ENCODE data around the gene NUCB2.

Gene NUCB2

DNA sequence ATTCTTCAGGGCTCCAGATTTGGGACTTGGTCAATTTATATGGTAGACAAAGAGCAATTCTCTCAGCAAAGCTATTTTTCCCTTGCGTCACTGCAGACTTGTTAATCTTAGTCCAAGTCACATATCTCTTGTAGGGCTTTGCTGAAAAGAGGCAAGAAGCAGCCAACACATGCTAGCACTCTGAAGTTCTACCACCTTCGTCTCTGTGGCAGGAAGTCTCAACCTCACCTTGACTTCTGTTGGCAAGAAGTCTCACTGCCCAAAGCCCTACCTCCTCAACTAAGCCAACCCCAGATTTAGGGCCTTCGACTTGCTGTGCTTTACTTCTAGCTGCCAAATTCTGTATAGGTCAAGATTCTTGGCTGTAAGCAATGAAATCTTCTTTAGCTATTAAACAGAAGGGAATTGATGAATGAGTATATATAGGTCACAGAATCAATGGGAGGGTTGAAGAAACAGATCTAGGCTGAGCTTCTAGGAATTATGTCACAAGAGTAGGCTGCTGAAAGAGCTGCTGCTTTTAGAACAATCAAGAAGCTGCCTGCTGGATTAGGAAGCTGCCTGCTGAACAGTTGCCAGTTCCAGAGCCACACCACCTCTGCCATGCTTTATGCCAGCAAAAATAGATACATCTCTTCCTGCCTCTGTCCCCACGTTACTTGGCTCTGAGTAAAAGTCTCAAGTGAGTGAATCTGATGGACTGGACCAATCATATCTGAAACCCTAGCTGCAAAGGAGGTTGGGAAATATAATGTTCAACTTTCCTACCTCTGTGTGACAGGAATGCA lies 57.5 kb downstream of the NUCB2 start:
- no peak for DNase-seq (ENCODE audit: low read depth)

DNA sequence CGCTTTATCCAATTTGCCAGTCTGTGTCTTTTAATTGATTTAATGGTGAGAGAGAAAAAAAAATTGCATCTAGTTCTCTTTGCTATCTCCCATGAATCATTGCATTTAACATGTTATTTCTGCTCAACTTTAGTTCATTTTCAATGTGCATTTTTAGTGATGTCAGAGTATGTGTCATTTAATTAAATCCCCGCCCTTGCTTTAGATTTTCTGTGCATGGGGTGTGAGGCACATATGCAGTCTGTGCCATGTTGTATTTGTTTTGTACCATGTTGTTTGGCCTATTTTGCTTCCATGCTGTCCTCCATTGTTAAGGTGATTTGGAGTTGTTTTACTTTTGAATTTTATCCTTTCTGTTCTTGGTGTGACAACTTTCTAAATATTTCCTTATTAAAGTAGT lies 66.7 kb downstream of the NUCB2 start:
- DNase-seq (ENCODE audit: low read depth), result no peak

DNA sequence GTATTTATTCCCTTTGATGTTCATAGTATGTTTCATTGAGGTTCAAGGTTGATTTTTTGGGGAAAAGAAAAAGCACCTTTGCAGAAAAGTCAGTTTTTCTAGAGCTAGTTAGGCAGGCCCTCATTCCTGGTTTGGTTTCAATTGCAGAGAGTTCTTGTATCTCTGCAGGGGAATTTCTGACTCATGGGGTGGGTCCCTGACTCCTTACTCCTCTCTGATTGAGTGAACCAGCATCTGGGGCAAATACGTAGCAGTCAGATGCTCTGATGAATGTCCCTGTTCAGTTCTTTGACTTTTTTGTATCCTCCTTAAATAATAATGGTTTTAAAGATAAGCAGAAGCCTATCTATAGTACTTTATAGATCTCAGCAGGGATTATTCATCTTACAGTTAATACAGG lies 67.4 kb downstream of the NUCB2 start:
- DNase-seq (ENCODE audit: low read depth), result peak; percentile 61

DNA sequence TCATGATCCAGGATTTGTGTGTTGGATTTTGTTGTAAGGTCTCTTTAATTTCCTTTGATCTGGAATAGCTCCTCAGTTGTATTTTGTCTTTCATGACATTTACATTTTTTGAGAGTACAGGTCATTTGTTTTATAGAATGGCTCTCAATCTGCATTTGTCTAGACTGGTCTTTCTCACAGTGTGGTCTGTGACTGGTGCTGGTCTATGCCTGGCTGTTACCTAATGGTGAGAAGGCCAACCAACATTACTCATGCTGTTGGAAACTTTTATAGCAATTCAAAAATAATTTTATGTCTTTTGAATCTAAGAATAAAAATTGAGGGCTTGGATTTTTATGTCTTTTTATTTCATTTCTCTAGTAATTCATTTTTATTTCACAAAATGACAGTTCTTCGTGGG lies 71.1 kb downstream of the NUCB2 start:
- DNase-seq (ENCODE audit: low read depth), result no peak

DNA sequence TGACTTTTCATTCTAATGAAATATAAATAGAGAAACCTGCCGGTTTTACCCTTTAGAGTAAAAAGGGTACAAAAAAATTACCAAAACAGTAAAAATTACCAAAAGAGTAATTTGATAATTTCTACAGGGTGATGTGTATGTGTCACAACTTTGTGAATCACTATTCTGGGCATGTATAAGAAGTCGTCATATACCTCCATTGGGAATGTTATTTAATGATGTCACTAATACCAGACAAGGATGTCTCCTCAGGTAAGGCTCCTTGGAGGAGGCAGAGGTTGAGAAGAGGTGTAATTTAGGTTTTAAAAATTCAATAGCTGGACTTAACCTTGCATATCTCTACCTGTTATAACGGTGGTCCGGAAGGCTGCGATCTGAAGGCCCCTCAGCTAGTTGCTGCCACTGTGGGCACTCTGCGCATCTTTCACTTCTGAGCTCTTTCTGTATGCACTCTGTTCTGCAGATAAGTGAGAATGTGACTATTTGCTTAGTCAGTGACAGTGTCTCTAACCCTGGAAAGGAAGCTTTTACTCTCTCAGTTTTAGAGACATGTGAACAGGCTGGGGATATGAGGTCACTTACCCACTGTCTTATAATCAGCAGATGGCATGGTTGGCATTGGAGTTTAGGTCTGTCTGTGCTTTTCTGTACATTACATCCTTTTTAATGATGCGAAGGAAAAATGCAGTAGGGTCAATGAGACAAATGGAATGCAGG lies 74.1 kb downstream of the NUCB2 start:
- DNase-seq (ENCODE audit: low read depth), result no peak

DNA sequence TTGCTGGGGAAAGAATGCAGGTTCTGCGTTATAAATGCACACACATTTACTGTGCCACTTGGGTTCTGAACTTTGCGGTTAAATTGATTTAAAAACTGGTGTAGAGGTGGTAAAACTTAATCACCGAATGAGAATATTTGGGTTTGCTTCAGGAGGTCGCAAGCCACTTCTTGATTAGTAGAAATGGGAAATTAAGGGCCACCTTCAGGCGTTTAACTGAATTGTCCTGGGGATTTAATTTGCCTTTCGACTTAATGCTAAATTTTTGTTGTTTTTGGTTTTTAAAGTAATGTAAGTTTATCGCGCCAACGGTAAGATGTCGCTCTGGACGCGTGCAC lies 74.6 kb downstream of the NUCB2 start:
- DNase-seq (ENCODE audit: low read depth), result no peak

DNA sequence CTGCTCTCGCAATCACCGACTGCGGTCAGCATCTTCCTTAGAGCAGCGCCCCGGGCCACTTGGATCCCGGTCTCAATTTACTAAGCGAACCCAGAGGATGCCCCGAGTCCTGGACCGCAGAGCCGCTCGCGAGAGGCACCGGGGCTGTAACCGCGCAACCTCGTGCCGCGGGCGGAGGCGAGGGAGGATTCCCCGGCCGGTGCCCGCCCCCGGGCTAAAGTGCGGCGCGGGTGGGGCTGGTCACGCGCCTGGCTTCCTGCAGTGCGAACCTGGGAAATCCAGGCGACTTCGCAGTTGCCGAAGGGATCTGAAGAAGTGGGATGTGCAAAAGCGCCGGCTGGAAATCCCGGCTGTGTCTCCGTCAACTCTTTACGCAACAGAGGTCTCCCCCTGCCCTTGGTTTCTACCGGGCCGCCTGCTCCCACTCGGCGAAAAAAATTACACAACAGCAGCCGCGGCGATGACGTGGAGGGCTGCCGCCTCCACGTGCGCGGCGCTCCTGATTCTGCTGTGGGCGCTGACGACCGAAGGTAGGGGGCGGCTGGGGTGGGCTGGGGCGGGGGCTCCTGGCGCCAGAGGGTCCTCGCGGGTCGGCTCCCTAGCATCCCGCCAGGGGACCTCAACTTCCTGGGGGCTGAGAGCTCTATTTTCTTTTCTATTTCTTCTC lies 75.1 kb downstream of the NUCB2 start, which contains the start of gene NCR3LG1:
Gene NCR3LG1 (plus strand): TSS at position 291 of the 667 bp plus-strand sequence. CDS start 170 bp downstream, at position 461.
- DNase-seq (ENCODE audit: low read depth), result peak; percentile 22

DNA sequence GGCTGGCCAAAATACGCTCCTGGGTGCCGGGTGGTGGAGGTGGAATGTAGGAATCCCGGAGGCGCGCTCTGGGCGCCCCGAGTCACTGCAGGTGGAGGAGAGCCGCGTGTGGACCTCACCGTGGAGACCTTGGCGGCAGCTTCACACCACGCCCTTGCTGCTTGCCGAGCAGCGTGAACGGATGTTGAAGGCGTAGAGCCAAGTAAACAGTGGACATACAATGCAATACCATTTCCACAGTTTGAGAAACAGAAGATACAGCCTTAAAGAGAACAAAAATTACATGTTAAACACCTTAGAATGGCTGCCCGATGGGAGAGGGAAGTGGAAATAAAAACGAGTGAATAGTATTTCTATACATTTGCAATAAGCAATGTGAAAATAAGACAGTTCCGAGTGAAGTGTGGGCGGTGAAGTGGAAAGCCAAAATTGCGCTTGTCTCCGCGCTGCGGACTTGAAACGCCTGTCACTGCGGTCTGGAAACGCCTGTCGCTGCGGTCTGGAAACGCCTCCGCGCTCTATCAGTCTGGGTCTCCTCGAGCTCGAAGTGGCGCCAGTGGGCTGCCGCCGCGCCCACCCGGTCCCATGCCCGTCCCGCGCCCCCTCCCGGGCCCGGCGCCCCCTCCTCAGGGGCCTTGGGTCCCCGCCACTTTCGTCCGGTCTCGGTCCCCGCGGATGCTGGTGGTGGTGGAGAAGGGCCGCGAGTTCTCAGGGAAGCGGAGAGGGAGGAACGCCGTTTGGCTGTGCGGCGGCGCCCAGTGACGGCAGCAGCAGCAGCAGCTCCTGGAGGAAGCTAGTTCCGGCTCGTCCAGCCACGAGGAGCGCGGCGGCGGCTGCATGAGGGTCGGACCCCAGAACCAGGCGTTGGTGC lies 76.6 kb downstream of the NUCB2 start:
- peak; percentile 28 for DNase-seq (ENCODE audit: low read depth)

DNA sequence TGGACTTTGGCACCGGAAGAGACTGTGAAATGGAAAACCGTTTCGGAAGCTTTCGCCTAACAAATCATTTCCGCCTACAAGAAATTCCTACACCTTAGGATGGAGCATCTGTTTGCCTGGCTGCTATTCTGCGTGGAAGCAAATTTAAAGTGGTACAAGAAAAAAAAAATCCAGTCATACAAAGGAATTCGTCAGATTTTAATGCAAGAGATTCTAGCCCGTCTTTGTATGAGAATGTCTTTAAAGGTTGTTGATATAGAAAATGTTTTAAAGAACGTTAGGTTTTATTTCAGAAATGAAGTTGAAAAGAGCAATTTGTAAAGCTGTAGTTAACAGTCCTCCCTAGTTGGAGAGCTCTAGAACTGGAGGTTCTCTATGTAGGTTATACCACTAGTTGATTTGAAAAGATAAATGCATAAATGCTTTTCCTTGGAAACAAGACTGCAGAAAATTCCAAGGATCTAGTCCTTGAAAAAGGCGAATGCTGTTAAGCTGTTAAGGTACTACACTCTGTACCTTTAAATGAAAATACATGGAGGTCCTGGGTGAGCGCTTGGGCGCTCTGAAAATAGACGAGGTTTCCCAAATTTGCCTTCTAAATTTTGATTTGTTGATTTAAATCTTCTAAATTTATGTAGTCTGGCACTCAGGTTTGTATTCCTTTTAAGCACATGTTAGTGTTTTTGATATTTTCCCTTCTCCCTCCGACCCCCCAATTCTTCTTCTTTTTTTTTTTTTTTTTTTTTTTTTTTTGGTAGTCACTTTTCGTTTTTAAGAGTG lies 77.5 kb downstream of the NUCB2 start:
- no peak for DNase-seq (ENCODE audit: low read depth)

DNA sequence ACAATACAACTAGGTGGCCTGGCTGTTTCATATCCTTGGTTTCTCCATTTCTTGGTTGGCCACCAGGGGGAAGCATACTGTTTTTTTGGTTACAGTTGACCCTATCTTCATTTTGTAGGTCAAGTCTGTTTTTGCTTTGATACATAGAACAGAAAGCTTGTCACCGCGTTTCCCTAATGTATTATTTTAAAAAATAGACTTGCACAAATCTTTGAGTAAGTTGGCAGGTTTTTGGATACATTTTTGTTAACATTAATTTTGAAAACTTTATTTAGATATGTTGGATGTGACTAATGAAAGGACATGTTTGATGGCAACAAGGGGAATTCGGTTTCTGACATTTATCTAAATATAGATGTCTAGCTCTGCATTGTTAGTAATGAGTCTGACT lies 78.1 kb downstream of the NUCB2 start:
- peak; percentile 53 for DNase-seq (ENCODE audit: low read depth)

DNA sequence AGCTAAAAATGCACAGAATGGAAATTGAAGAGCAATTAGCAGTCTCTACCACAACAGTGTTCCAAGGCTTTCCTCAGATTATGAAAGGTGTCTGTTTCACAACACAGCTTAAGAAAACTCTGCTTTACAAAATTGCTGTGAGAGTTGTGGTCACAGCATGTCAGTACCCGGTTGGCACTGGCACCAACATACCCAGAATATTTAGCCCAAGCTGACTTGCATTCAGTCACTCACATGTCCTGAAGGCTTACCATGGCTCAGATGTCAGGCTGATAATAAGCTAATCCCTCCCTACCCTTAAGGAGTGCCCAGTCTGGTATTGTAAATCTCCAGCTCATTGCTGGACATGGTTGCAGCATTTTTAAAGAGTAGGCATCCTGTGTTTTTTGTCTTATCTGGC lies 90.0 kb downstream of the NUCB2 start:
- no peak for DNase-seq (ENCODE audit: low read depth)

DNA sequence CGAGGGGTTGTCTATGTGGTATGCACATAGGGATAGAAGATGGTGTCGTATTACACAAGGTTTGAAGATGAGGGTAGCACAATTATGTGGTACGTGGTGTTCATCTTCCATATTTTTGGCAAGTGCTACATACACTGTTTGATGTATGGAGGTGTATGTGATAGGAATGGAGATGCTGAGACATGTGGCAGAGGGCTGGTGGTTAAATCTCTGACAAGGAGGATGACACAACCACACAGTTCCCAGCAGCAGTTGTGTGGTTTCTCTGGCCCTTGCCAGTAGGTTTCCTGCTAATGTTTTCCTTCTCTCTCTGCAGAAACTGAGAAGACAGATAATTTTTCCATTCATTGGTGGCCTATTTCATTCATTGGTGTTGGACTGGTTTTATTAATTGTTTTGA lies 92.0 kb downstream of the NUCB2 start:
- DNase-seq (ENCODE audit: low read depth), result no peak

DNA sequence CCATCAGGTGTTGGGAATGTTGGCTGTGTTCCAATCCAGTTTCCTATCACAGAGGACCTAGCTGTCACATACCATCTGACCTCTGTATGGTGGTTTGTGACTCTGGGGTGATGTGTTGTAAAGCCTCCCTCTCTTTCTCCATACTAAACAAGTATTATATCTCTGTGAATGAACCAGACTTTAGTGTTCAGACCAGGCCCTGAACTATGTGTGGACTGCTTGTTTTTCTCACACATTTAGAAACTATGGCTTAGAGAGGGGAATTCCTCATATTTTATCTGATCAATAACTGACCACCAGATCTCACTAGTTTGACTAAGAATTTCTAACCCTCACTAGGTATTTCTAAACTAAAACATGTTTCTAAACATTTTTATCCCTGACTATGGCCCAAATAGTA lies 92.6 kb downstream of the NUCB2 start:
- DNase-seq (ENCODE audit: low read depth), result no peak

DNA sequence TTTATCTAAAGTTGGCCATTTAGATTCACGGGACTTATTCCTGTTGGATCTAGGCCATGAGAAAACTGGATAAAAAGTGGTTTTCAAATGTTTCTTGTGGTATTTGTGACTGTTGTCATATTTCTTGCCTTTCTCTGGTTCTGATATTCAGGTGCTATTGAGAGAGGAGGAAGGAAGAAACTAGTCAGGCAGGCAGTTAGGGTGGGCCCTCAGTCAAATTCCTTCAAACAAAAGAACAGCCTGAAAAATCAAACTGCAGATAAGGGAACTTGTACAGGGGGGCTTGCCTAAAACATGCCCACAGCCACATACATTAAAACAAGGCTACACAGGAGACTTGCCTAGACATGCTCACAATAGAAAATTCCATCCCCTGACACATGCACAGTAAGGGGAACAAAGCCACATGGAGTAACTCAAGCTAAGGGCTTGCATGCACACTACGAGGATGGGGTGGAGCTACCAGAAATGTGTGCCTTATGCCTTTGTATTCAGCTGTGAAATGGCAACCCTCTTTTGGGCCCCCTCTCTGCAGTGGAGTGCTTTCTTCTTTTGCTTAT lies 93.2 kb downstream of the NUCB2 start:
- no peak for DNase-seq (ENCODE audit: low read depth)

DNA sequence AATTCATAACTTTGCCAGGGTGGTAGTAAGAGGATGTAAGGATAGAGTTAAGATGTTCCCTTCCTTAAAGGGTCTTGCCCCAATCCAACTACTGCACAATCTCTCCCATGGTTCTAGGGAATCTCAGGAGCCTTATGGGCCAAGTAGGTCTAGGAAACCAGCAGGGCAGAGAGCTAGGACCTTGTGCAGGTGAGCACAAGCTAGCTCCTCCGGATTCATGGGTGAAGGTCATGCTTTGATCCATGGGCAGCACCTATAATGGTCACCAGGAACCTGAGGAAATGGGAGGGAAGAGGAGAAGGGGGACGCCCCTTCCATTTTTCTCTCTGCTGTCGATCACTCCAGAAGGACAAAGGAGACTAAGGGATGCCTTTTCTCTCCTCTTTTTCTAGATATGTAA lies 95.1 kb downstream of the NUCB2 start:
- DNase-seq (ENCODE audit: low read depth), result no peak

DNA sequence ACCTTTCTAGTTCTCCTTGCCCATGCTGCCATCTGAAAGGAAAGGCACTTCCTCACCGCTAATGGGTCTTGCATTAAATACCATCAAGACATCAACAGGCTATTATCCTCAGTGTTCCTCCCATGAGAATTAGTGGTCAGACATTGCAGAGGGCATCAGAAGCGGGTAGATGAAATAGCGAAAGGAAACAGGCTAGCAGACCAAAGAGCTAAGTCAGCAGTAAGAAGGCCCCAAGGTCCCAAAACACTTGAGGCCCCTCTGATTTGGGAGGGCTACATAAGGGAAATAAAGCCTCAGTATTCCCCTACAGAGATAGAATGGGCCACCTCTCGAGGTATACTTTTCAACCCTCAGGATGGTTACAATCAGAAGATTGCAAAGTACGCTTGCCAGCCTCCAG lies 99.0 kb downstream of the NUCB2 start:
- no peak for DNase-seq (ENCODE audit: low read depth)

DNA sequence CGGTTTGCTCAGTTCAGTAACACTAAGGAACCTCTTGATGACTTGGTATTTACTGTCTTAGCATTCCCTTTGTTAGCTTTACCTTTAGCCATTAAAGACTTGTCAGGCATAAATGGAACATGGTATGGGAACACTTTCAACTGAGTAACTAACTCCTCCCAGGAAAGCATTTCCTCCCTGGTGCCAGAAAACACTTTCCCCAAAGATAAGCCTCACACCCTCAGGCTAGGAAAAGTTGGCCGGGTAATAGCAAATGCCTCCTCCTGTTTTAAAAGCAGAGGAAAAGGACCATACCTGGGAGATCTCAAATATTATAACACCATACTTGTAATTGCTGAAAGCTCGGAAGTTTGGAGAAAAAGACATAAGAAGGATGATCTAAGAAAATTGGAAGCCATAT lies 100.0 kb downstream of the NUCB2 start:
- no peak for DNase-seq (ENCODE audit: low read depth)

DNA sequence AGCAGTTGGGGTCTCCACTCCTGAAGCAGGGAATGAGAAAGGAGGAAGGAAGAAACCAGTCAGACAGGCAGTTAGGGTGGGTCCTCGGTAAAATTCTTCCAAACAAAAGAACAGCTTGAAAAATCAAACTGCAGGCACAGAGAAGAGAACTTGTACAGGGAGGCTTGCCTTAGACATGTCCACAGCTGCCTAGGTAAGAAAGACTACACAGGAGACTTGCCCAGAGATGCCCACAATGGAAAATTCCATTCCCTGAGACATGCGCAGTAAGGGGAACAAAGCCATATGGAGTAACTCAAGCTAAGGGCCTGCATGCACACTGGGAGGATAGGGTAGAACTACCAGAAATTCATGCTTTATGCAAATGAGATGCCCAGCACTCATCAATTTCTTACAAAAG lies 102.1 kb downstream of the NUCB2 start:
- DNase-seq (ENCODE audit: low read depth), result no peak

DNA sequence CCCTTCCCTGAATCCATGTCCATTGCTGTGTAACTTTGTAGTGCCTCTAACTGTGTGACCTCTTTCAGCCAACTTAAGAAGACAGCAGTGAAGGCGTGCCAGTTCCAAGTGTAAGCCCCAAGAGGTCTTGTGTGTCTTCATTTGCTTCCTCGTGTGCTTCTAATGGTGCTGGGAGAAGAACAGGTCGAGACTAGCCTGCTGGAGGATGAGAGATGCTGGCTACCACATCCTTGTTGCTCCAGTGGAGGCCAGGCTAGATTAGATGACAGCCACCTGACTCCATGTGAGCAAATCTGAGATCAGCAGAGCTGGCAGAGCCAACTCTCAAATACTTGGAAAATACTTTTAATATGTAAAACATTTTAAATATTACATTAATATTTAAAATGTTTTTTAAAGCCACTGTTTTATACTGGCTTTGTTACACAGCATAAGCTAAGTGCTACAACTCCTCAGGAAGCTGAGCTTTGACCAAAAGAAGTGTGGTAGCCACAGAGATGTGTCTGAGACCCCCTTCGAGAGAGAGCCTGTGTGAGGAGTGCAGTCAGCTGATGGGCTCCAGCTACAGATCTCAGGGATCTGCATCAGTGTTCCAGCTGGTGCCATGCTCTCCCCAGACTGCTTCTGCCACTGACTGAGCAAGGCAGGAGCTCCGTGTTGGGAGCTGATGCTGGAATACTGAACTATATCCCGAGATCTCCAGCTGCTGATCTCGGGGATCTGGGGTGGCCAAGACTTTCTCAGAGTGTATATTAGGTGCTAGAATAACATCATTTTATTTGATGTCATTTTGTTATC lies 103.0 kb downstream of the NUCB2 start:
- DNase-seq (ENCODE audit: low read depth), result no peak

DNA sequence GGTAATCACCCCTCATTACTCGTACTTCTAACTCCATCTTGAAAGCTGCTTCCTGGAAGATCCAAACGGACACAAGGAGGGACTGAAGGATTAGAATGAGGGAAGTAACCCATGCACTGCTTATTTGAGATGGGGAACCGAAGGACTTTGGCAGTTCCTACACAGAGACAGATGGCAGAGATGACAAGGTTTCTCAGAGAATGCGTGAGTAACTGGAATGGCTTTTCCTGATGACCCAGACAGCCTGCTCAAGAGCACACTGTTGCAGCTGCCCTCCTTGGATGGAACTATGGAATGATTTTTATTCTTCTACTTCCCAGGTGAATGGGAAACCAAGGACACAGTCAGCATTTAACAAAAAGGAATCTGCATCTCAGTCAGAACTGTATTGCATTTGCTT lies 104.6 kb downstream of the NUCB2 start:
- no peak for DNase-seq (ENCODE audit: low read depth)

Measured in GM04504 (cell line).